ENCODE measurements around the gene TMEM87B.
A peak's percentile ranks its signal among the peaks of the same experiment; 100 is the strongest.
"Not testable (repeated sequence)": the region's sequence is repeated elsewhere in the genome, so short reads cannot be mapped to it uniquely, and the experiment has no call there.

TMEM87B gene

GRCh38 chr2:112065966-112066365 lies 10.9 kb downstream of the TMEM87B start:
- peak; percentile 82 for DNase-seq (ENCODE audit: low spot score)

- DNase-seq (ENCODE audit: low spot score): not testable (repeated sequence)
Observed at GRCh38 chr2:112069794-112070193, 14.7 kb downstream of the TMEM87B start.

GRCh38 chr2:112073875-112074274 lies 18.8 kb downstream of the TMEM87B start:
- DNase-seq (ENCODE audit: low spot score): no peak

- DNase-seq (ENCODE audit: low spot score): no peak
Observed at GRCh38 chr2:112074506-112074905, 19.4 kb downstream of the TMEM87B start.

GRCh38 chr2:112075490-112076260 lies 20.6 kb downstream of the TMEM87B start:
- DNase-seq (ENCODE audit: low spot score): no peak

- DNase-seq (ENCODE audit: low spot score): no peak
Observed at GRCh38 chr2:112077814-112078213, 22.7 kb downstream of the TMEM87B start.

- DNase-seq (ENCODE audit: low spot score): no peak
Observed at GRCh38 chr2:112081262-112081661, 26.2 kb downstream of the TMEM87B start.

- no peak for DNase-seq (ENCODE audit: low spot score)
Observed at GRCh38 chr2:112084689-112085374, 29.8 kb downstream of the TMEM87B start.

- DNase-seq (ENCODE audit: low spot score): no peak
Observed at GRCh38 chr2:112085375-112085730, 30.3 kb downstream of the TMEM87B start.

GRCh38 chr2:112085916-112086669 lies 31.0 kb downstream of the TMEM87B start:
- no peak for DNase-seq (ENCODE audit: low spot score)

GRCh38 chr2:112087346-112088020 lies 32.4 kb downstream of the TMEM87B start:
- DNase-seq (ENCODE audit: low spot score): no peak

- DNase-seq (ENCODE audit: low spot score): no peak
Observed at GRCh38 chr2:112089375-112089774, 34.3 kb downstream of the TMEM87B start.

GRCh38 chr2:112092286-112093041 lies 37.4 kb downstream of the TMEM87B start:
- DNase-seq (ENCODE audit: low spot score): peak; percentile 80

GRCh38 chr2:112093216-112093615 lies 38.1 kb downstream of the TMEM87B start:
- DNase-seq (ENCODE audit: low spot score): no peak

GRCh38 chr2:112095681-112096080 lies 40.6 kb downstream of the TMEM87B start:
- no peak for DNase-seq (ENCODE audit: low spot score)

GRCh38 chr2:112096098-112096497 lies 41.0 kb downstream of the TMEM87B start:
- DNase-seq (ENCODE audit: low spot score): peak; percentile 28

GRCh38 chr2:112108178-112108832 lies 53.2 kb downstream of the TMEM87B start:
- no peak for DNase-seq (ENCODE audit: low spot score)

GRCh38 chr2:112109278-112109677 lies 54.2 kb downstream of the TMEM87B start:
- DNase-seq (ENCODE audit: low spot score): no peak

GRCh38 chr2:112110966-112111365 lies 55.9 kb downstream of the TMEM87B start:
- DNase-seq (ENCODE audit: low spot score): no peak

- DNase-seq (ENCODE audit: low spot score): not testable (repeated sequence)
Observed at GRCh38 chr2:112113354-112113753, 58.3 kb downstream of the TMEM87B start.

- no peak for DNase-seq (ENCODE audit: low spot score)
Observed at GRCh38 chr2:112118148-112118547, 63.1 kb downstream of the TMEM87B start.

Measured in GM03348 (cell line).